Stimulated activated CD8-positive, alpha-beta memory T cell treated with anti-CD3 and anti-CD28 coated beads, Interleukin-12 subunit alpha, Interleukin-12 subunit beta, amount 100 ng/mL, for 4 hours (primary cell): ENCODE results near the gene IL36G.
"Not testable (repeated sequence)": the region's sequence is repeated elsewhere in the genome, so short reads cannot be mapped to it uniquely, and the experiment has no call there.

Experiments used
- DNase-seq: peaks from one replicate; pipeline ENCODE4 v3.0.0-alpha.2; 2020; ENCODE audit warnings: low read depth

Gene IL36G

GRCh38 chr2:112977559-112978056 is at the start of gene IL36G:
IL36G (plus strand) TSS chr2:112978006; CDS start chr2:112978639, 633 bp downstream.
- DNase-seq: no peak

DNA sequence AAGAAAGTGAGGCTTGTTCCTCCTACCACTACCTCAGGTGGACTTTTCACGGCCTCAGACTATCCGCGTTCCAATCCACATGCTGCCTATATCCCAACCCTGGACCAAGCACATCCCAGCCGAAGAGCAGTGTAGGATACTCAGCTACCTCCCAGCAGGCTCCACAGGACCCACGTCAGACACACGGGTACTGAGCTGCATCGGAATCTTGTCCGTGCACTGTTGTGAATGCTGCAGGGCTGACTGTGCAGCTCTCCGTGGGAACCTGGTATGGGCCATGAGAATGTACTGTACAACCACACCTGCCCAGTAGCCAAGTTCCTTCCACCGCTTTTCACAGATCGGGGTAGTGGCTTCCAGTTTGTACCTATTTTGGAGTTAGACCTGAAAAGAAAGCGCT is 44.5 kb upstream of the IL36G start:
- no peak for DNase-seq

DNA sequence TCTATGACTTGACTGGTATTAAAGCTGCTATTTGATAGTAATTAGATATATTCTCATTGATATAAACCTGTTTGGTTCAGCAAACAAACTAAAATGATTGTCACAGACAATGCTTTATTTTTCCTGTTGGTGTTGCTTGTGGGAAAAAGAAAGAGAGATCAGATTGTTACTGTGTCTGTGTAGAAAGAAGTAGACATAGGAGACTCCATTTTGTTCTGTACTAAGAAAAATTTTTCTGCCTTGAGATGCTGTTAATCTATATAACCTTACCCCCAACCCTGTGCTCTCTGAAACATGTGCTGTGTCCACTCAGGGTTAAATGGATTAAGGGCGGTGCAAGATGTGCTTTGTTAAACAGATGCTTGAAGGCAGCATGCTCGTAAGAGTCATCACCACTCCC is 43.7 kb upstream of the IL36G start:
- DNase-seq: not testable (repeated sequence)

DNA sequence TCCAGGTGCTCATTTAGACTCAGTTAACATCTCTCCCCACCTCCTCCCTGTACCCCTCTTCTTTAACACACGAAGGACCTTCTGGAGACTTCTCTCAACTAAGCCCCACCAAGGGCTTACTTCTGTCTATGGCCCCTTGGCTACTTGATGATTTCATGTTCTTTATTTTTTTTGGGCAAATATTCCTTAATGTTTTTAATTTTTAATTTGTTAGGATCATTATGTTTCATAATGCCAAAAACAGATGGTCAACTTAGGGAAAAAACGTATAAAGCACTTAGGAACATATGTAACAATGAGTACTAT is 40.9 kb upstream of the IL36G start:
- no peak for DNase-seq

GRCh38 chr2:112938904-112939303 is 38.9 kb upstream of the IL36G start:
- no peak for DNase-seq

- DNase-seq: no peak
Measured at GRCh38 chr2:112939425-112939824, 38.4 kb upstream of the IL36G start.

DNA sequence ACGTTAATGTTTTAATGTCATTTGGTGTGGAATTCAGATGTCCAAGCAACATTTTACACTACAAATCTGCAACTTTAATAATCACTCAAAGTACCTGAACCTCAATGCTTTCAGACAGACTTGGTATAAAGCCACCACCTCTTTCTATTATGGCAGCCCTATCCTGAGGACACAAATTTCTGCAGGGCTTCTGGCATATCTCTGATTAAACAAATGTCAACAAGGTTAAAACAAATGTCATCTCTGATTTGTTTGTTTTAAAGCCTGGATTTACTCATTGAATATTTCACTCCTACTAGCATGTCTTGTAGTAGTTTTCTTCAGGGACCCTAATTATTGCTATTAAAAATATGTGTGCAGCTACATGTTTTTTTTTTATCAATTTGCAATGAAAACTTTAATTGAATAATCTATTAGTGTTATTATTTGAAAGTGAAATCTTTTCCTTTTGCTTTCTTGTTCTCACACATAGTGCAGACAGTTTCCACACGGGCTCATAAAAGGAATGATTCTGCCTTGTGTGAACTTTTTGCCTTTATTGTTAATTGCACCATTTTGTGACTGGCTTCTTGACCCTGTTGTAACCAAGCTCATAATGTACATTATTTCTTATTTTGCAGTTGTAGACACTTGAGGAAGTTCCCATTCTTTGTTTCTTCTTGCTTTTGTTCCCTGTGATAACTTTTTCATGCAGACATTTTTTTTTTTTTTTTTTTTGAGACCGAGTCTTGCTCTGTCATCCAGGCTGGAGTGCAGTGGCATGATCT is 36.8 kb upstream of the IL36G start:
- no peak for DNase-seq

DNA sequence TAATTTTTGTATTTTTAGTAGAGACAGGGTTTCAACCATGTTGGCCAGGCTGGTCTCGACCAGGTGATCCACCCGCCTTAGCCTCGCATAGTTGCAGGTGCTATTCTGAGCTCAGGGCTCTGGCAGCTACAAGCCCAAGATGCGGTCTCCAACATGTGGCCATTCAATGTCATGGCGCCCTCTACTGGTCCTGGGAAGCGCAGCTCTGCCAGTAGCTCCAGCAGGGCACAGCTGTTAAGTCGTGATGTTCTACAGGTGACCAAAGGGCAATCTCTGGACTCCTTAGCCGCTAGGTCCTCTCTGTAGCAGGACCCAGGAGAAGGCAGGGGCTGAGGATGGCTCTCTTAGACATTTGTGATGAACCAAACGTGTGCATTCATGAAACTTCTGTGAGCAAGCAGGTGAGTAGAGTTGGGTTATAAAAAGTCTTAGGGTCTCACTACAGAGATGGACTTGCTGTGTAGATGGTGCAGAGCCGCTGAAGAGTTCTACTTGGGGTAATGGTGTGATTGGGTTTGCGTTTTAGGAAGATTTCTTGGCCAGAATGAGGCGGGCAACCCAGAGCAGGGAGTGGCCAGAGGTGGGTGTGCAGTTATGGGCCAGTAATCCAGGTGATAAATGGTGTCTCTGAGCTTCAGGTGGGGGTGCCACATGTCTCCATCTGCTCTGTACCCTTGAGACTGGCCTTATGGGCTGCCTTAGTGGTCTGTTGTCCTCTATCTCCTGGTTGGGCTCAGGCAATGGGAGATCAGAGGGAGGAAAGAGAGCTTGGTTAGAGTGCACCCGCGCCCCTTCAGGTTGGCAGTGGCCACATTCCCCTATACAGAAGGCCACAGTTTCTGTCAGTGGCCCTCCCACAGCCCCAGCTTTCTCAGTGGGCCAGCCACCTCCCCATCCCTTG is 35.8 kb upstream of the IL36G start:
- DNase-seq: peak; percentile 5

DNA sequence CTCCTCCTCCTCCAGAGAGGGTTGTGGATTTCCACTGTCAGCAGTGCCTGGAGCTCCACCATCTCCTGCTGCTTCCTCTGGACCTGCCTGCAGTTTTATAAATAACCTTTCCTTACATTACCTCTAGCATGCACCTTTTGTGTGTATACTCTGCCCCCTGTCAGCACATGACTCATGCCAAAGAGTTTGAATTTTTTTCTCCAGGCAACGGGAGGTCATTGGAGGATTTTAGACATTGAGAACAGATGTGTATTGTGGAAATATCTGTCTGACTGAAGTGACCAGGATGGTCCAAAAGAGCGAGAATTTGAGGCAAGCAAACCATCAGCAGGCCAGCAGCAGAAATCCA is 35.2 kb upstream of the IL36G start:
- DNase-seq: no peak

DNA sequence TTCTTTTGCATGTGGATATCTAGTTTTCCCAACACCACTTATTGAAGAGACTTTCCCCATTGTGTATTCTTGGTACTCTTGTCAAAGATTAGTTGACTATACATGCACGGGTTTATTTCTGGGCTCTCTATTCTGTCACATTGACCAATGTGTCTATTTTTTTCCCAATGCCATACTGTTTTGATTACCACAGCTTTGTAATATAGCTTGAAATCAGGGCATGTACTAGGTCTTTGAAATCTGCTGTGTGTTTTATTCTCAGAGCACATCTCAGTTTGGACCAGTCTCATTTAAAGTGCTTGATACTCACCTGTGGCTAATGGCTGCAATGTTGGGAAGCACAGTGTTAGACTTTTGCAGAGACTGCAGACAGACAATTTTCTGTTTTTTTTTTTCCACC is 32.8 kb upstream of the IL36G start:
- no peak for DNase-seq

DNA sequence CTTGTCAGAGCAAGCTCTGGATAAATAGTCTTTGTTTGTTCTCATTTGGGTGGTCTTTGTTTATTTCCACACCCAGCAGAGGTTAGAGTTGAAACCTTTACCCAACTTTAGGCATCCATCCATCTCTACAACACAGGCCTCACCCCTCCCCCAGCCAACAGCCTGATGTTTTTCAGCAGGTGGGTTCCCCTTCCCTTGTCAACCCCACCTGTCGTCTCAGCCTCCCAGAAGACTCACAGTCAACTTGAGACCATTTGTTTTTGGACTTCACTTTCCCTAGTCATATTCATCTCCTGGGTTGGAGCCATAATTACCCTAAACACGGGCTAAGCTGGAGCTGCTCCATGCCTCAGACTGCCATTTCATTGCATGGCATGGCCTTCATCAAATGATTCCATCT is 31.7 kb upstream of the IL36G start:
- DNase-seq: no peak

DNA sequence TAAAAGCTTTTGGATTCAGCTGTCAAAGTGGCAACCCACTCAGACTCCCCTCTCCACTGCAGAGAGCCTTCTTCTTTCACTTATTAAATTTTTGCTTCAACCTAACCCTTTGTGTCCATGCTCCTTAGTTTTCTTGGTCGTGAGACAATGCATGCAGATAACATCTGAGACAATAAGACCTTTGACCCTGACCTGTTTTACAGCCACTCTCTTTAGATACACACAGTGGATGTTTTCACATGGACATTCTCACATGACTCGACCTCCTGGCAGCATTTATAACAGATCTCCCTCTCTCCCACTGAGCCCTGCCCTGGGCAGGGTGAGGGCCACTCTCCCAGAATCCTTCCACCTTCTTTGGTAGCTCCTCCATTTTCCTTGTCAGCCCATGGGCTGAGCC is 30.4 kb upstream of the IL36G start:
- DNase-seq: no peak

GRCh38 chr2:112949456-112949855 is 28.4 kb upstream of the IL36G start:
- DNase-seq: no peak

DNA sequence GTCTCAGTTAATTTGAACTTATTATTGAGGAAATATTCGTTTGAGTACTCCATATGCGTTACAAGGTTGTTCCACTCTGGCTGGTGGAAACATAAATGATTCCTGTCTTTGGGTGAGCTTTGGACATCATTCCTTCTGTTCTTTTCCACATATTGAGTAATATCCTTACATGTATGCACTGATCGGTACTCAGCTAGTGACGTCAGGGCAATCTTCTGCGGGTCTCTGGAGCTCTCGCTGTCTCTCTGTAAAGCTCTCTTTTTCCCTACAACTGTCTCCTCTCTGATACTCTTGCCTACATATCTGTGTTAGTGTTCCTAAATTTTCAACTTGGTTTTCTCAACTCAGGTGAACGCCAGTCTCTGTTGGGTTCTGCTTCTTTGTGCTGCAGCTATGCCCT is 23.4 kb upstream of the IL36G start:
- DNase-seq: no peak

DNA sequence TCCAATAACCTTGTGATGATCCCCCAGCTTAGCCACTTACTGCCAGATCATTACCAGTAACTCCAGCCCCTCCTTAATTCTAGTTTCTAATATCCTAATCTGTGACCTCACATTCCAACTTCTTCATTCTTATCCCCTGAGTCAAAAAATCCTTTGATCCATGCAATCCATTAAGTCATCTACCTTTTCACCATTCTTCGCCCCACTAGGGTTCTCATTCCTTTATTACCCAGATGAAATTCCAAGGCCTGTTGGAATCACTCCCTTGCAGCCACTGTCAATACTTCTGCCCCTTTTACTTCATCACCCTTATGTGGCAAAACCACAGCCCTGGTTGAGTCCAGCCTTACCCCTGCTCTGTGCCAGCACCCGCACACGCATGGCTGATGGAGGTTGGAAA is 20.3 kb upstream of the IL36G start:
- DNase-seq: no peak

GRCh38 chr2:112958428-112959108 is 19.2 kb upstream of the IL36G start:
- DNase-seq: no peak

DNA sequence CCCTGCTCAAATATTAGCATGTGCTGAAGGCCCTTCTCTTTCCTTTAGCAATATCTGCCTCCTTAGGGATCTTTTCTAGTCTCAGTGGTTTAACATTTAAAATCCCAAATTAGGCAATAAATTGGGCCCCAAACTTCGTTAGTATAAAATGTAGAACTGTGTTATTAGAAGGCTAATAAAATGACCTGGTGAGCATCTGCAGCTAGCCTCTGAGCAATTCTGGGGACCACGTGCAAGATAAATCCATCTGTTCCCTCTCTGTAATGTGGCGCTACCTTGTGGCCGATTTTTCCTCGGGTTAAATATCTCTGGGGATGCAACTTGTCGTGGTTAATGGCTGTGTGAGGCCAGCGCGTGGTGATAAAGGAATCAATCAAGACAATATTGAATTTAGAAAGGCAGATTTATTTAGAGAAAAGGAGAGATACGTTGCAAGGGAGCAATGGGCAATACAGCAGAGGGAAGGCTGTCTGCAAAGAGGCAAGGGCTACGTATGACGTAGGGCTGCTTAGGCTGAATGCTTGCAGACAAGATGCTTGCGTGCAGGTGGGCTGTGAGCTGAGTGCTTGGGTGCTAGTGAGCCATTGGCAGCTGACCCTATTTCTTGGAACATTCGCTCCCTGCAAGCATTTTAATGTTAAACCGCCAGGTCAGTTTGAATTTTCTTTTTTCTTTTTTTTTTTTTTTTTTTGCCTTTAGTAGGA is 18.5 kb upstream of the IL36G start:
- no peak for DNase-seq

DNA sequence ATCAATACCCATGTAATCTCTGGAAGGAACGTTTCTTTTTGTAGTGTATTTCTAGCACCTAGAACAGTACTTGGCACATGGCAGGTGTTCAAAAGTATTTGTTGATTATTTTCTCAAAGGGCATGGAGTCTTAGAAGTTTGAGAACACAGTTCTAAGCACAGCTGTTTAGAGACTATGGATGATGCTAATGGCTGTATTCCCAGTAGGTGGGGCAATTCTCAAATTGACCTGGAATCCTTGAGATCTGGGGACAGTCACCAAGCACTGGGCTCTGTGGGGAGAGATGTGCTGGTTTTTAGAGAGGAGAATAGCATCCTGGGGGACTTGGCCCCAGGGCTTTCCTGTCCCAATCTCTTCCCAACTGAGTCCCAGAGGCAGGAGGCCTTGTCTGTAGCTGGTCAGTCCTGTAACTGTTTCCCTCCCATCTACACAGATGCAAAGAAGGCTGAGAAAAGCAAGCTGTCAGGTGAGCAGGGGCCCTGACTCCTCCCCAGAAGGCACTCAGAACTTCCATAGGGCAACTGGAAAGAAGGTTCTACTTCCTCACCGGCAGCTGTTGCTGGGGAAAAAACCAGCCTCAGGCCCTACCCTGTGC is 17.5 kb upstream of the IL36G start:
- no peak for DNase-seq

- no peak for DNase-seq
Measured at GRCh38 chr2:112962308-112963175, 15.3 kb upstream of the IL36G start.

DNA sequence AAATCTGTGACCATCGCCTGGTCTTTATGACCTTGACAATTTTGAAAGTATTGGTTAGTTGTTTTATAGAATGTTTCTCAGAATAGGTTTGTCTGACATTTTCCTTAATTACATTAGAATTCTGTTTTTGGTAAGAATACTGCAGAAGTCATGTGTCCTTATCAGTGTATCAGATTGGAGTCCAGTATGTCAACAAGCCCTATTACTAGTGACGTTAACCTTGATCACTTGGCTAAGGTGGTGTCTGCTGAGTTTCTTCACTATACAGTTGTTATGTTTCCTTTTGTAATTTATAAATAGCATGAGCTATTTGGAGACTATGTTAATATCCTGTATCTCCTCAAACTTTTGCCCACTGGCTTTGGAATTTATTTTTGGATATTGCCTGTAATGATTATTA is 10.8 kb upstream of the IL36G start:
- DNase-seq: no peak
